GM19324 (cell line): ENCODE measurements around the gene PRKACA.
"Not testable (repeated sequence)": the region's sequence is repeated elsewhere in the genome, so short reads cannot be mapped to it uniquely, and the experiment has no call there.

ENCODE experiments used
- ATAC-seq: cut with Tn5 transposase; IDR thresholded peaks from one replicate; pipeline ENCODE4 v1.9.1; 2021; ENCODE audit warnings: mild to moderate bottlenecking, moderate library complexity; ENCODE audit not compliant: unreplicated experiment, low FRiP score

The PRKACA gene

DNA sequence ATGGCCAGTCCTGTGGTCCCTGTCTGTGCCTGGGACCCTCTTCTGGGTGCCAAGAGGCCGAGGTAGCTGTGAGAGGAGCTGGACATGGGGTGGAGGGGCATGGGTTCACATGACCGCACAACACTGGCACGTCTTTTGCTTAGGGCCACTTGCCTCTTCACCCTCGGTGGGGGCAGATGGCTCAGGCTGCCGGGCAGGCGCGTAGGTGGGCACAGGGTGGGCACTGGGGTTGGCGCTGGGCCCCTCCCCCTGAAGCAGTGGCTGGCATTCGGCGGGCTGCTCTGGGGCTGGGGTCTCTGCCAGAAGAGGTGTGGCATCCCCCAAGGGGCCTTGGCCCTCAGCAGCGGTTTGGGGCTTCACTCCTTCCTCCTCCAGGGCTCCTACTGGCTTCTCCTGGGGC lies 64.1 kb downstream of the PRKACA start:
- no peak for ATAC-seq

- no peak for ATAC-seq
Observed at GRCh38 chr19:14053032-14053431, 64.5 kb downstream of the PRKACA start.

GRCh38 chr19:14052470-14052869 lies 65.1 kb downstream of the PRKACA start:
- ATAC-seq, result no peak

DNA sequence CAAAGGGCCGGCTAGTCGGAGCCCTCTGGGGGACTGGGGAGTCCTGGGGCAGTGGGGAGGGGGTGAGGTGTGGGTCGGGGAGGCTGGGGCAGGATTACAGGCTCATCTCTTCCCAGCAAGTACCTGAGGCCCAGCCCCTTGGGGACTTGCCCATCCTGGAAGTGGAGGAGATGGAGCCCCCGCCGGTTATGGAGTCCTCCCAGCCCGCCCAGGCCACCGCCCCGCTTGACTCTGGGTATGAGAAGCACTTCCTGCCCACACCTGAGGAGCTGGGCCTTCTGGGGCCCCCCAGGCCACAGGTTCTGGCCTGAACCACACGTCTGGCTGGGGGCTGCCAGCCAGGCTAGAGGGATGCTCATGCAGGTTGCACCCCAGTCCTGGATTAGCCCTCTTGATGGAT lies 65.6 kb downstream of the PRKACA start:
- ATAC-seq, result no peak

- not testable (repeated sequence) for ATAC-seq
Observed at GRCh38 chr19:14050961-14051360, 66.6 kb downstream of the PRKACA start.

- ATAC-seq, result no peak
Observed at GRCh38 chr19:14050512-14050911, 67.0 kb downstream of the PRKACA start.

GRCh38 chr19:14048443-14049153 lies 69.0 kb downstream of the PRKACA start:
- no peak for ATAC-seq

DNA sequence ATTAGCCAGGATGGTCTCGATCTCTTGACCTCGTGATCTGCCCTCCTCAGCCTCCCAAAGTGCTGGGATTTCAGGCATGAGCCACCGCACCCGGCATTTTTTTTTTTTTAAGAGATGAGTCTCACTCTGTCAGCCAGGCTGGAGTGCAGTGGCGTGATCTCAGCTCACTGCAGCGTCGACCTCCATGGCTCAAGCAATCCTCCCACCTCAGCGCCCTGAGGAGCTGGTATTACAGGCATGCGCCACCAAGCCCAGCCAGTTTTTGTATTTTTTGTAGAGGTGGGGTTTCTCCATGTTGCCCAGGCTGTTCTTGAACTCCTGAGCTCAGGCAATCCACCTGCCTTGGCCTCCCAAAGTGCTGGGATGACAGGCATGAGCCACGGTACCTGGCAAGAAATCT lies 69.7 kb downstream of the PRKACA start:
- ATAC-seq, result not testable (repeated sequence)

DNA sequence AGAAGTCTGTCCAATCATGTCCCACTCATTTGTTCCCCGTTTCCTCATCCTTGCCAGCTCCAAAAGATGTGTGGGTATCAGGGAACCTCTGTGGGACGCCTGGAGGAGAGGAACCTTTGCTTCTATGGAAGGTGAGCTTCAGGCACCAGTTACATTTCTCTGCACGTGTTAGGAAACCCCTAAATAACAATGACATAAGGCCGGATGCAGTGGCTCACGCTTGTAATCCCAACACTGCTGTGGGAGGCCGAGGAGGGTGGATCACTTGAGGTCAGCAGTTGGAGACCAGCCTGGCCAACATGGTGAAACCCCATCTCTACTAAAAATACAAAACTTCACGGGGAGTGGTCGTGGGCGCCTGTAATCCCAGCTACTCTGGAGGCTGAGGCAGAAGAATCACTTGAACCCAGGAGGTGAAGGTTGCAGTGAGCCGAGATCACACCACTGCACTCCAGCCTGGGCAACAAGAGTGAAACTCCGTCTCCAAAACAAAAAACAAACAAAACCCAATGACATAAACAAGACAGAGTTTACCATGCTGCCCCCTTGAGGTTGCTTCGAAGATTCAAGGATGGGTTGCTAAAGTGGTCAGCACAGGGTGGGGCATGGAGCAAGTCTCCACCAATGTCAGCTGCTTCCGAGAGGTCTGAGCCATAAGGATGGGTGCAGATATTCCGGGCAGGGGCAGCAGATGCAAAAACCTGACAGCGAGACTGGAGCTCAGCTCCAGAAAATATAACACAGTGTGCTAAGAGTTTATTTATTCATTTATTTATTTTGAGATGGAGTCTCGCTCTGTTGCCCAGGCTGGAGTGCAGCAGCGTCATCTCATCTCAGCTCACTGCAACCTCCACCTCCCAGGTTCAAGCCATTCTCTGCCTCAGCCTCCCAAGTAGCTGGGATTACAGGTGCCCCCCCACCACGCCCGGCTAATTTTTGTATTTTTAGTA lies 74.6 kb downstream of the PRKACA start:
- ATAC-seq, result not testable (repeated sequence)
